GM12878 (cell line): ENCODE results near the gene BBOF1. TPM values are rescaled to one million over a fixed set of nuclear protein-coding genes. Genes with fewer than 3 reads are reported as not detected.

Experiments used
- BHLHE40 ChIP-seq, 2 experiments: fragments of 450-650 bp in 1 of 2; IDR thresholded peaks; 2 replicates each; pipeline ENCODE4 v1.6.1; 2011 to 2017; ENCODE audit warnings: low read depth in 2 of 2, borderline replicate concordance in 1 of 2, improper control_type of control experiment in 1 of 2, low read length in 1 of 2, mild to moderate bottlenecking in 1 of 2
- FOS ChIP-seq: IDR thresholded peaks from 3 replicates; pipeline ENCODE4 v1.6.1; 2011; ENCODE audit warnings: borderline replicate concordance; ENCODE audit not compliant: insufficient read length; ENCODE audit errors: extremely low read depth
- JUND ChIP-seq: IDR thresholded peaks from 2 replicates; pipeline ENCODE4 v1.6.1; 2012; ENCODE audit warnings: low read depth, mild to moderate bottlenecking, low read length, improper control_type of control experiment, moderate library complexity
- KDM1A ChIP-seq: fragments of 200-600 bp; sonication (generic); IDR thresholded peaks from 2 replicates; pipeline ENCODE4 v1.6.1; 2016; ENCODE audit warnings: borderline replicate concordance
- MXI1 ChIP-seq: fragments of 150-350 bp; IDR thresholded peaks from 2 replicates; pipeline ENCODE4 v1.6.1; 2011; ENCODE audit warnings: low read depth, mild to moderate bottlenecking, inconsistent platforms, low read length, improper control_type of control experiment
- POLR2AphosphoS5 ChIP-seq: IDR thresholded peaks from 2 replicates; pipeline ENCODE4 v1.6.1; 2011; ENCODE audit warnings: mild to moderate bottlenecking, low read length, inconsistent platforms
- SREBF1 ChIP-seq: IDR thresholded peaks from 2 replicates; pipeline ENCODE4 v1.6.1; 2012; ENCODE audit warnings: mild to moderate bottlenecking, low read length
- ZNF24 ChIP-seq: fragments of 450-650 bp; IDR thresholded peaks from 2 replicates; pipeline ENCODE4 v1.6.1; 2017; ENCODE audit warnings: antibody characterized with exemption, mild to moderate bottlenecking
- polyA plus RNA-seq, 11 experiments: library from polyadenylated mRNA; depleted of rRNA in 4 of 11; unstranded in 6 of 11; stranded (reverse) in 5 of 11; fragments of >200 nt; fragmentation: Nextera tagmentation in 4 of 11; fragmentation: Illumina TruSeq in 1 of 11; extraction: Ambion mirVana in 4 of 11; extraction: Trizol in 1 of 11; gene quantifications; 1 replicate in 1 of 11; 2 replicates in 10 of 11; pipeline versions ENCODE4 v1.2.1 to v1.2.3, GENCODE V29; 2011 to 2016; ENCODE audit warnings: inconsistent platforms in 2 of 11, missing spikeins in 2 of 11, low read depth in 1 of 11
- total RNA-seq, 4 experiments: library from RNA; depleted of rRNA in 3 of 4; stranded (reverse); fragments of >200 nt in 3 of 4; fragmentation: Illumina TruSeq in 1 of 4; extraction: Trizol in 1 of 4; gene quantifications; 2 replicates each; pipeline versions ENCODE4 v1.2.1 to v1.2.3, GENCODE V29; 2013 to 2021
- TF ChIP-seq, protein P1 (sequence below): fragments of 450-650 bp; IDR thresholded peaks from 2 replicates; pipeline ENCODE4 v1.6.1; 2017; ENCODE audit warnings: mild to moderate bottlenecking, moderate library complexity
- TF ChIP-seq, protein P2 (sequence below): IDR thresholded peaks from 2 replicates; pipeline ENCODE4 v1.6.1; 2011; ENCODE audit warnings: borderline replicate concordance, low read depth, mild to moderate bottlenecking, moderate library complexity, mixed read lengths, low read length; ENCODE audit not compliant: insufficient read depth; ENCODE audit errors: extremely low read length
- TF ChIP-seq, protein P3 (sequence below): fragments of 450-650 bp; IDR thresholded peaks from 2 replicates; pipeline ENCODE4 v1.6.1; 2018; ENCODE audit warnings: mild to moderate bottlenecking, low read depth, moderate library complexity; ENCODE audit not compliant: partially characterized antibody
- TF ChIP-seq, protein P4 (sequence below): fragments of 450-650 bp; IDR thresholded peaks from 2 replicates; pipeline ENCODE4 v1.6.1; 2016; ENCODE audit warnings: mild to moderate bottlenecking, moderate library complexity, borderline replicate concordance

BBOF1 gene
- total and polyA plus RNA-seq, 10 of the 15 experiments (the other 5 are each of a cell fraction or from before 2014, with no cell fraction given): 0.50 to 2.6 (median 0.79) TPM

DNA sequence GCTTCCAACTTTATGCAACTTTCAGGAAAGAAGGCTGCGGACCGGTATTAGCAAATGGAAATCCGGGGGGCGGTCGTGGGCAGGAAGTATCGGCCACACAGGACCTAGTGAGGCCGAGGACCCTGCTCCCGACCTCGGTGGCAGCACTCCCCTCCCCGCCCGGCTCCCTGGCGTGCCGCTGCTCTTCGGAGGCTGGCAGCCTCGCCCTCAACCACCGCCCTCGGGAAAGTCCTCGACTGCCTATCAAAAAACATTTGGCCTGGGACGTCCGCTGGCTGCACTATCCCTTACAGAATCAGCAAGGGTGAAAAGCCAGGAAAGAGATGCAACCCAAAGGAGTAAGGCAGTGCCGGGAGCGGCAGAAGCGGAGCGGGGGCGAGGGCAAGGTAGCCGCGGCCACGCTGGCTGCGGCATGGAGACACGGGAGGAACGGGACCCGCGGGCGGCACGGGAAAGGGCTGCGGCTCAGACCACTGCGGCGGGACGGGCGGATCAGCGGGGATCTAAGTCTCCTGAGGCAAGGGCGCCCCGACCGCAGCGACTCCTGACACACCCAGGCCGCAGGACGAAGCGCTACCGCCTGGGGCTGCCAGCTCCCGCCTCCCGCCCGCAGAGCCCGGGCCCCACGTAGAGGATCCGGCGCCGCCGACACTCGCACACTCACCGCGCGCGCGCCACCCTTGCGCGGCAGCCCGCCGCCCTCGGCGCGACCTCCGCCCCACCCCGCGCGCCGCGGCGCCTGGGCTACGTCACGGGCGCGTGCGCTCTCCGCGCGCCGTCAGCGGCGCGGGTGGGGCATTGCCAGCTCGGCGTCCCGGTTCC lies at the start of gene BBOF1, which contains the start of gene ENTPD5 (continued):
- TF ChIP-seq, protein P1, sequence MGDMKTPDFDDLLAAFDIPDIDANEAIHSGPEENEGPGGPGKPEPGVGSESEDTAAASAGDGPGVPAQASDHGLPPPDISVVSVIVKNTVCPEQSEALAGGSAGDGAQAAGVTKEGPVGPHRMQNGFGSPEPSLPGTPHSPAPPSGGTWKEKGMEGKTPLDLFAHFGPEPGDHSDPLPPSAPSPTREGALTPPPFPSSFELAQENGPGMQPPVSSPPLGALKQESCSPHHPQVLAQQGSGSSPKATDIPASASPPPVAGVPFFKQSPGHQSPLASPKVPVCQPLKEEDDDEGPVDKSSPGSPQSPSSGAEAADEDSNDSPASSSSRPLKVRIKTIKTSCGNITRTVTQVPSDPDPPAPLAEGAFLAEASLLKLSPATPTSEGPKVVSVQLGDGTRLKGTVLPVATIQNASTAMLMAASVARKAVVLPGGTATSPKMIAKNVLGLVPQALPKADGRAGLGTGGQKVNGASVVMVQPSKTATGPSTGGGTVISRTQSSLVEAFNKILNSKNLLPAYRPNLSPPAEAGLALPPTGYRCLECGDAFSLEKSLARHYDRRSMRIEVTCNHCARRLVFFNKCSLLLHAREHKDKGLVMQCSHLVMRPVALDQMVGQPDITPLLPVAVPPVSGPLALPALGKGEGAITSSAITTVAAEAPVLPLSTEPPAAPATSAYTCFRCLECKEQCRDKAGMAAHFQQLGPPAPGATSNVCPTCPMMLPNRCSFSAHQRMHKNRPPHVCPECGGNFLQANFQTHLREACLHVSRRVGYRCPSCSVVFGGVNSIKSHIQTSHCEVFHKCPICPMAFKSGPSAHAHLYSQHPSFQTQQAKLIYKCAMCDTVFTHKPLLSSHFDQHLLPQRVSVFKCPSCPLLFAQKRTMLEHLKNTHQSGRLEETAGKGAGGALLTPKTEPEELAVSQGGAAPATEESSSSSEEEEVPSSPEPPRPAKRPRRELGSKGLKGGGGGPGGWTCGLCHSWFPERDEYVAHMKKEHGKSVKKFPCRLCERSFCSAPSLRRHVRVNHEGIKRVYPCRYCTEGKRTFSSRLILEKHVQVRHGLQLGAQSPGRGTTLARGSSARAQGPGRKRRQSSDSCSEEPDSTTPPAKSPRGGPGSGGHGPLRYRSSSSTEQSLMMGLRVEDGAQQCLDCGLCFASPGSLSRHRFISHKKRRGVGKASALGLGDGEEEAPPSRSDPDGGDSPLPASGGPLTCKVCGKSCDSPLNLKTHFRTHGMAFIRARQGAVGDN: peak; percentile 61; the same call in 1 of the 2 replicates
- TF ChIP-seq POLR2AphosphoS5: peak; percentile 35; the same call in 1 of the 2 replicates
- no peak for TF ChIP-seq JUND
- TF ChIP-seq ZNF24: no peak
- TF ChIP-seq BHLHE40 (IDR thresholded peaks at IDR 0.05; ENCODE audit: borderline replicate concordance in 1 of 2, low read depth in 2 of 2, low read length in 1 of 2): peak; percentile 8 to 92; a peak in 3 of 4 replicates
- TF ChIP-seq, protein P2, sequence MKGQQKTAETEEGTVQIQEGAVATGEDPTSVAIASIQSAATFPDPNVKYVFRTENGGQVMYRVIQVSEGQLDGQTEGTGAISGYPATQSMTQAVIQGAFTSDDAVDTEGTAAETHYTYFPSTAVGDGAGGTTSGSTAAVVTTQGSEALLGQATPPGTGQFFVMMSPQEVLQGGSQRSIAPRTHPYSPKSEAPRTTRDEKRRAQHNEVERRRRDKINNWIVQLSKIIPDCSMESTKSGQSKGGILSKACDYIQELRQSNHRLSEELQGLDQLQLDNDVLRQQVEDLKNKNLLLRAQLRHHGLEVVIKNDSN: no peak
- TF ChIP-seq, protein P3, sequence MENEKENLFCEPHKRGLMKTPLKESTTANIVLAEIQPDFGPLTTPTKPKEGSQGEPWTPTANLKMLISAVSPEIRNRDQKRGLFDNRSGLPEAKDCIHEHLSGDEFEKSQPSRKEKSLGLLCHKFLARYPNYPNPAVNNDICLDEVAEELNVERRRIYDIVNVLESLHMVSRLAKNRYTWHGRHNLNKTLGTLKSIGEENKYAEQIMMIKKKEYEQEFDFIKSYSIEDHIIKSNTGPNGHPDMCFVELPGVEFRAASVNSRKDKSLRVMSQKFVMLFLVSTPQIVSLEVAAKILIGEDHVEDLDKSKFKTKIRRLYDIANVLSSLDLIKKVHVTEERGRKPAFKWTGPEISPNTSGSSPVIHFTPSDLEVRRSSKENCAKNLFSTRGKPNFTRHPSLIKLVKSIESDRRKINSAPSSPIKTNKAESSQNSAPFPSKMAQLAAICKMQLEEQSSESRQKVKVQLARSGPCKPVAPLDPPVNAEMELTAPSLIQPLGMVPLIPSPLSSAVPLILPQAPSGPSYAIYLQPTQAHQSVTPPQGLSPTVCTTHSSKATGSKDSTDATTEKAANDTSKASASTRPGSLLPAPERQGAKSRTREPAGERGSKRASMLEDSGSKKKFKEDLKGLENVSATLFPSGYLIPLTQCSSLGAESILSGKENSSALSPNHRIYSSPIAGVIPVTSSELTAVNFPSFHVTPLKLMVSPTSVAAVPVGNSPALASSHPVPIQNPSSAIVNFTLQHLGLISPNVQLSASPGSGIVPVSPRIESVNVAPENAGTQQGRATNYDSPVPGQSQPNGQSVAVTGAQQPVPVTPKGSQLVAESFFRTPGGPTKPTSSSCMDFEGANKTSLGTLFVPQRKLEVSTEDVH: no peak
- TF ChIP-seq, protein P4, sequence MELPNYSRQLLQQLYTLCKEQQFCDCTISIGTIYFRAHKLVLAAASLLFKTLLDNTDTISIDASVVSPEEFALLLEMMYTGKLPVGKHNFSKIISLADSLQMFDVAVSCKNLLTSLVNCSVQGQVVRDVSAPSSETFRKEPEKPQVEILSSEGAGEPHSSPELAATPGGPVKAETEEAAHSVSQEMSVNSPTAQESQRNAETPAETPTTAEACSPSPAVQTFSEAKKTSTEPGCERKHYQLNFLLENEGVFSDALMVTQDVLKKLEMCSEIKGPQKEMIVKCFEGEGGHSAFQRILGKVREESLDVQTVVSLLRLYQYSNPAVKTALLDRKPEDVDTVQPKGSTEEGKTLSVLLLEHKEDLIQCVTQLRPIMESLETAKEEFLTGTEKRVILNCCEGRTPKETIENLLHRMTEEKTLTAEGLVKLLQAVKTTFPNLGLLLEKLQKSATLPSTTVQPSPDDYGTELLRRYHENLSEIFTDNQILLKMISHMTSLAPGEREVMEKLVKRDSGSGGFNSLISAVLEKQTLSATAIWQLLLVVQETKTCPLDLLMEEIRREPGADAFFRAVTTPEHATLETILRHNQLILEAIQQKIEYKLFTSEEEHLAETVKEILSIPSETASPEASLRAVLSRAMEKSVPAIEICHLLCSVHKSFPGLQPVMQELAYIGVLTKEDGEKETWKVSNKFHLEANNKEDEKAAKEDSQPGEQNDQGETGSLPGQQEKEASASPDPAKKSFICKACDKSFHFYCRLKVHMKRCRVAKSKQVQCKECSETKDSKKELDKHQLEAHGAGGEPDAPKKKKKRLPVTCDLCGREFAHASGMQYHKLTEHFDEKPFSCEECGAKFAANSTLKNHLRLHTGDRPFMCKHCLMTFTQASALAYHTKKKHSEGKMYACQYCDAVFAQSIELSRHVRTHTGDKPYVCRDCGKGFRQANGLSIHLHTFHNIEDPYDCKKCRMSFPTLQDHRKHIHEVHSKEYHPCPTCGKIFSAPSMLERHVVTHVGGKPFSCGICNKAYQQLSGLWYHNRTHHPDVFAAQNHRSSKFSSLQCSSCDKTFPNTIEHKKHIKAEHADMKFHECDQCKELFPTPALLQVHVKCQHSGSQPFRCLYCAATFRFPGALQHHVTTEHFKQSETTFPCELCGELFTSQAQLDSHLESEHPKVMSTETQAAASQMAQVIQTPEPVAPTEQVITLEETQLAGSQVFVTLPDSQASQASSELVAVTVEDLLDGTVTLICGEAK: no peak
- peak; percentile 93 for TF ChIP-seq MXI1
- no peak for TF ChIP-seq SREBF1
- no peak for TF ChIP-seq KDM1A
- no peak for TF ChIP-seq FOS
